Panc1 (cell line): Measurements from ENCODE around the gene LINC01488.

Source experiments
- CTCF ChIP-seq: fragments of 450-650 bp; IDR thresholded peaks from 2 replicates; pipeline ENCODE4 v1.5.1; 2017; ENCODE audit warnings: mild to moderate bottlenecking
- POLR2AphosphoS5 ChIP-seq: IDR thresholded peaks from 2 replicates; pipeline ENCODE4 v1.6.1; 2012; ENCODE audit warnings: mild to moderate bottlenecking, low read depth, low read length, moderate library complexity
- REST ChIP-seq, 2 experiments: IDR thresholded peaks; 2 replicates each; pipeline ENCODE4 v1.6.1; 2011 to 2012; ENCODE audit warnings: low read depth in 2 of 2, control low read depth in 1 of 2, low read length in 1 of 2, mild to moderate bottlenecking in 1 of 2, moderate library complexity in 1 of 2; ENCODE audit not compliant: insufficient read depth in 1 of 2

GRCh38 chr11:69483691-69484426 is 2.4 kb downstream of the LINC01488 start:
- TF ChIP-seq CTCF (no peak), POLR2AphosphoS5 (no peak), REST (IDR thresholded peaks at IDR 0.05; ENCODE audit: insufficient read depth in 1 of 2, low read depth in 2 of 2, low read length in 1 of 2) (no peak)
